ENCODE results near the gene TSPAN13.

GRCh38 chr7:16715928-16716327 lies 37.6 kb upstream of the TSPAN13 start:
- no peak for TF ChIP-seq EZH2 (optimal IDR thresholded peaks at IDR 0.05; ENCODE audit: low read depth, low read length)
- TF ChIP-seq CTCF (IDR thresholded peaks at IDR 0.05; ENCODE audit: low read length) = no peak

All from MM.1S (cell line).